ENCODE data around the gene POR.

The POR gene

GRCh38 chr7:75968012-75968411 is 53.1 kb downstream of the POR start:
- Histone ChIP-seq H3K14ac (ENCODE audit: low read length) (no peak overlapping the region), H3K18ac (ENCODE audit: low read length) (peak overlapping the region; percentile 93), H3K4me2 (ENCODE audit: insufficient read depth, low read length, poor library complexity, severe bottlenecking) (no peak overlapping the region), H3K4me3 (ENCODE audit: low read length in 2 of 2) (no peak overlapping the region), H3K9ac (ENCODE audit: low read depth, low read length, poor library complexity) (peak overlapping the region; percentile 24), H4K91ac (ENCODE audit: low read depth, low read length, poor library complexity) (no peak overlapping the region), H2BK12ac (ENCODE audit: low read length) (peak overlapping the region; percentile 78), H3K23ac (ENCODE audit: low read depth, low read length, poor library complexity) (peak overlapping the region; percentile 39), H2AK5ac (ENCODE audit: low read depth, low read length) (peak overlapping the region; percentile 96), H2BK15ac (ENCODE audit: low read length) (peak overlapping the region; percentile 71), H3K4ac (ENCODE audit: low read length) (no peak overlapping the region), H3K27ac (replicated peaks; ENCODE audit: low read length) (peak overlapping the region; percentile 56), H2BK120ac (ENCODE audit: low read depth, low read length) (peak overlapping the region; percentile 67), H3K27me3 (ENCODE audit: control insufficient read depth in 3 of 3, insufficient read depth in 3 of 3, low read depth in 1 of 3, low read length in 3 of 3) (no peaks in the 10 kb centered on the region), H3K79me1 (ENCODE audit: low read depth, low read length) (peaks cover 3% of the 10 kb centered on the region), H3K4me1 (ENCODE audit: control insufficient read depth in 2 of 2, insufficient read depth in 1 of 2, low read depth in 1 of 2, low read length in 2 of 2) (peaks cover 45 to 57% of the 10 kb centered on the region in 2 donors), H3K36me3 (replicated peaks in 1 of 2; ENCODE audit: control insufficient read depth in 2 of 2, insufficient read depth in 2 of 2, low read length in 2 of 2) (peaks cover 8 to 30% of the 10 kb centered on the region in 2 donors), H2BK5ac (ENCODE audit: low read length) (peak overlapping the region; percentile 0), H3K9me3 (replicated peaks in 1 of 2; ENCODE audit: control insufficient read depth in 2 of 2, insufficient read depth in 1 of 2, low read depth in 1 of 2, low read length in 2 of 2) (peaks cover 0 to 2% of the 10 kb centered on the region in 2 donors), H4K8ac (ENCODE audit: low read depth, low read length) (no peak overlapping the region), H2AFZ (ENCODE audit: low read length) (no peak overlapping the region)
- WGBS, 2 donors (ENCODE audit: extremely low coverage in 2 of 2, insufficient read length in 2 of 2, insufficient replicate concordance in 1 of 2): no CpG with 5 or more reads among the region's 10 CpGs
- DNase-seq (ENCODE audit: low spot score): no peak

- Histone ChIP-seq H3K4me3 (ENCODE audit: low read length in 2 of 2) (no peak overlapping the region), H3K79me1 (ENCODE audit: low read depth, low read length) (peaks cover 3% of the 10 kb centered on the region), H3K27me3 (ENCODE audit: control insufficient read depth in 3 of 3, insufficient read depth in 3 of 3, low read depth in 1 of 3, low read length in 3 of 3) (no peaks in the 10 kb centered on the region), H2BK120ac (ENCODE audit: low read depth, low read length) (peak overlapping the region; percentile 67), H3K9ac (ENCODE audit: low read depth, low read length, poor library complexity) (no peak overlapping the region), H2BK5ac (ENCODE audit: low read length) (peak overlapping the region; percentile 0), H2BK12ac (ENCODE audit: low read length) (no peak overlapping the region), H3K14ac (ENCODE audit: low read length) (no peak overlapping the region), H2AFZ (ENCODE audit: low read length) (no peak overlapping the region), H3K18ac (ENCODE audit: low read length) (peak overlapping the region; percentile 35), H3K9me3 (replicated peaks in 1 of 2; ENCODE audit: control insufficient read depth in 2 of 2, insufficient read depth in 1 of 2, low read depth in 1 of 2, low read length in 2 of 2) (peaks cover 0 to 2% of the 10 kb centered on the region in 2 donors), H2BK15ac (ENCODE audit: low read length) (no peak overlapping the region), H3K4me1 (ENCODE audit: control insufficient read depth in 2 of 2, insufficient read depth in 1 of 2, low read depth in 1 of 2, low read length in 2 of 2) (peaks cover 39 to 52% of the 10 kb centered on the region in 2 donors), H3K23ac (ENCODE audit: low read depth, low read length, poor library complexity) (peak overlapping the region; percentile 39), H4K8ac (ENCODE audit: low read depth, low read length) (no peak overlapping the region), H4K91ac (ENCODE audit: low read depth, low read length, poor library complexity) (no peak overlapping the region), H3K4ac (ENCODE audit: low read length) (no peak overlapping the region), H3K36me3 (replicated peaks in 1 of 2; ENCODE audit: control insufficient read depth in 2 of 2, insufficient read depth in 2 of 2, low read length in 2 of 2) (peaks cover 8 to 35% of the 10 kb centered on the region in 2 donors), H3K4me2 (ENCODE audit: insufficient read depth, low read length, poor library complexity, severe bottlenecking) (no peak overlapping the region), H3K27ac (replicated peaks; ENCODE audit: low read length) (no peak overlapping the region), H2AK5ac (ENCODE audit: low read depth, low read length) (peak overlapping the region; percentile 96)
- DNase-seq (ENCODE audit: low spot score): no peak
- WGBS, 2 donors (ENCODE audit: extremely low coverage in 2 of 2, insufficient read length in 2 of 2, insufficient replicate concordance in 1 of 2): no CpG with 5 or more reads among the region's 12 CpGs
These were observed 53.6 kb downstream of the POR start for GRCh38 chr7:75968561-75969001.

DNA sequence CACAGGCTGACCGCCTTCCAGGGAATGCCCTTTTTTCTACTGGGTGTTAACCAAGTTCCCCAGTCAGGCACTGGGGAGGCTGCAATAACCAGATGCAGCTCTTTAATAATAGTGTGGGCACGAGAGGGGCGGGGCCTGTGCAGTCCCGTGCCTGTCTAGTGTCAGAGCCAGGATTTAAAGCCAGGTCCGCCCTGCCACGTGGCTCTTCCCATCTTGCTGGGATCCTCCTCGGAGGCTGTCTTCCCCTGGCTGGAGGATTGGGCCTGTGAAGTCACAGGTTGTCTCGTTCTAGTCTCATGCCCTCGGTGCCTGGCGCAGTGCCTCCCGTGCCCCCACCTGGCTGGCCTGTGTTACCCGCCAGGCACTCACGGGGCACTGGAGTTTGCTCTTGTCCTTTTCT is 54.2 kb downstream of the POR start:
- Histone ChIP-seq H2BK5ac (ENCODE audit: low read length) (peak overlapping the region; percentile 0), H3K36me3 (replicated peaks in 1 of 2; ENCODE audit: control insufficient read depth in 2 of 2, insufficient read depth in 2 of 2, low read length in 2 of 2) (peaks cover 10 to 41% of the 10 kb centered on the region in 2 donors), H2BK15ac (ENCODE audit: low read length) (no peak overlapping the region), H2BK12ac (ENCODE audit: low read length) (no peak overlapping the region), H3K9ac (ENCODE audit: low read depth, low read length, poor library complexity) (no peak overlapping the region), H3K18ac (ENCODE audit: low read length) (peak overlapping the region; percentile 68), H3K4me3 (ENCODE audit: low read length in 2 of 2) (no peak overlapping the region), H3K27me3 (ENCODE audit: control insufficient read depth in 3 of 3, insufficient read depth in 3 of 3, low read depth in 1 of 3, low read length in 3 of 3) (no peaks in the 10 kb centered on the region), H3K4ac (ENCODE audit: low read length) (no peak overlapping the region), H3K9me3 (replicated peaks in 1 of 2; ENCODE audit: control insufficient read depth in 2 of 2, insufficient read depth in 1 of 2, low read depth in 1 of 2, low read length in 2 of 2) (peaks cover 0 to 2% of the 10 kb centered on the region in 2 donors), H3K4me2 (ENCODE audit: insufficient read depth, low read length, poor library complexity, severe bottlenecking) (no peak overlapping the region), H2AK5ac (ENCODE audit: low read depth, low read length) (peak overlapping the region; percentile 89), H3K79me1 (ENCODE audit: low read depth, low read length) (peaks cover 3% of the 10 kb centered on the region), H2AFZ (ENCODE audit: low read length) (no peak overlapping the region), H3K4me1 (ENCODE audit: control insufficient read depth in 2 of 2, insufficient read depth in 1 of 2, low read depth in 1 of 2, low read length in 2 of 2) (peaks cover 38 to 50% of the 10 kb centered on the region in 2 donors), H3K14ac (ENCODE audit: low read length) (no peak overlapping the region), H2BK120ac (ENCODE audit: low read depth, low read length) (no peak overlapping the region), H3K27ac (replicated peaks; ENCODE audit: low read length) (no peak overlapping the region), H4K8ac (ENCODE audit: low read depth, low read length) (no peak overlapping the region), H3K23ac (ENCODE audit: low read depth, low read length, poor library complexity) (no peak overlapping the region), H4K91ac (ENCODE audit: low read depth, low read length, poor library complexity) (no peak overlapping the region)
- WGBS, 2 donors (ENCODE audit: extremely low coverage in 2 of 2, insufficient read length in 2 of 2, insufficient replicate concordance in 1 of 2): no CpG with 5 or more reads among the region's 13 CpGs
- DNase-seq (ENCODE audit: low spot score): no peak

GRCh38 chr7:75969704-75970498 is 54.9 kb downstream of the POR start:
- no peak overlapping the region for H3K27ac ChIP-seq (replicated peaks; ENCODE audit: low read length)
- H3K23ac ChIP-seq (ENCODE audit: low read depth, low read length, poor library complexity): peak overlapping the region; percentile 49
- H2AK5ac ChIP-seq (ENCODE audit: low read depth, low read length): peak overlapping the region; percentile 89
- no peaks in the 10 kb centered on the region for H3K27me3 ChIP-seq (ENCODE audit: control insufficient read depth in 3 of 3, insufficient read depth in 3 of 3, low read depth in 1 of 3, low read length in 3 of 3)
- no peak overlapping the region for H3K18ac ChIP-seq (ENCODE audit: low read length)
- H4K91ac ChIP-seq (ENCODE audit: low read depth, low read length, poor library complexity): no peak overlapping the region
- peaks cover 3% of the 10 kb centered on the region for H3K79me1 ChIP-seq (ENCODE audit: low read depth, low read length)
- DNase-seq (ENCODE audit: low spot score): no peak
- peaks cover 38 to 46% of the 10 kb centered on the region in 2 donors for H3K4me1 ChIP-seq (ENCODE audit: control insufficient read depth in 2 of 2, insufficient read depth in 1 of 2, low read depth in 1 of 2, low read length in 2 of 2)
- no peak overlapping the region for H4K8ac ChIP-seq (ENCODE audit: low read depth, low read length)
- H3K4me3 ChIP-seq (ENCODE audit: low read length in 2 of 2): no peak overlapping the region
- H3K14ac ChIP-seq (ENCODE audit: low read length): no peak overlapping the region
- H3K4ac ChIP-seq (ENCODE audit: low read length): no peak overlapping the region
- H3K9me3 ChIP-seq (replicated peaks in 1 of 2; ENCODE audit: control insufficient read depth in 2 of 2, insufficient read depth in 1 of 2, low read depth in 1 of 2, low read length in 2 of 2): peaks cover 0 to 2% of the 10 kb centered on the region in 2 donors
- peak overlapping the region; percentile 27 for H2BK120ac ChIP-seq (ENCODE audit: low read depth, low read length)
- WGBS, 2 donors (ENCODE audit: extremely low coverage in 2 of 2, insufficient read length in 2 of 2, insufficient replicate concordance in 1 of 2): no CpG with 5 or more reads among the region's 30 CpGs
- H2BK5ac ChIP-seq (ENCODE audit: low read length): peak overlapping the region; percentile 42
- peaks cover 10 to 45% of the 10 kb centered on the region in 2 donors for H3K36me3 ChIP-seq (replicated peaks in 1 of 2; ENCODE audit: control insufficient read depth in 2 of 2, insufficient read depth in 2 of 2, low read length in 2 of 2)
- H2BK15ac ChIP-seq (ENCODE audit: low read length): no peak overlapping the region
- no peak overlapping the region for H2AFZ ChIP-seq (ENCODE audit: low read length)
- no peak overlapping the region for H3K4me2 ChIP-seq (ENCODE audit: insufficient read depth, low read length, poor library complexity, severe bottlenecking)
- H3K9ac ChIP-seq (ENCODE audit: low read depth, low read length, poor library complexity): peak overlapping the region; percentile 51
- peak overlapping the region; percentile 75 for H2BK12ac ChIP-seq (ENCODE audit: low read length)

Measured in neuronal stem cell (in vitro differentiated cells).